Endothelial cell (in vitro differentiated cells): ENCODE results near the gene TTLL7. TPM values are rescaled to one million over a fixed set of nuclear protein-coding genes. Genes with fewer than 3 reads are reported as not detected.

Experiments
- DNase-seq: peaks from one replicate; pipeline ENCODE4 v3.0.0; 2021; ENCODE audit warnings: low spot score
- H3K27ac Mint-ChIP-seq: one replicate; pipeline ENCODE4 v1.8.0; 2021; ENCODE audit warnings: mixed read lengths, inconsistent platforms; ENCODE audit not compliant: unreplicated experiment
- H3K27me3 Mint-ChIP-seq: one replicate; pipeline ENCODE4 v1.8.0; 2021; ENCODE audit warnings: mild to moderate bottlenecking, moderate library complexity, mixed read lengths, inconsistent platforms; ENCODE audit not compliant: unreplicated experiment
- H3K36me3 Mint-ChIP-seq: one replicate; pipeline ENCODE4 v1.8.0; 2021; ENCODE audit warnings: mild to moderate bottlenecking, low read depth, mixed read lengths, inconsistent platforms; ENCODE audit not compliant: unreplicated experiment
- H3K4me1 Mint-ChIP-seq: one replicate; pipeline ENCODE4 v1.8.0; 2021; ENCODE audit warnings: mild to moderate bottlenecking, mixed read lengths, inconsistent platforms; ENCODE audit not compliant: unreplicated experiment
- H3K4me3 Mint-ChIP-seq: one replicate; pipeline ENCODE4 v1.8.0; 2021; ENCODE audit warnings: mild to moderate bottlenecking, mixed read lengths, inconsistent platforms; ENCODE audit not compliant: unreplicated experiment
- H3K9me3 Mint-ChIP-seq: one replicate; pipeline ENCODE4 v1.8.0; 2021; ENCODE audit warnings: mixed read lengths, inconsistent platforms; ENCODE audit not compliant: unreplicated experiment
- CTCF ChIP-seq: fragments of 200-600 bp; sonication (generic); IDR thresholded peaks from one replicate; pipeline ENCODE4 v1.5.0; 2021; ENCODE audit warnings: antibody characterized with exemption; ENCODE audit not compliant: unreplicated experiment
- long read RNA-seq: library from polyadenylated mRNA; unstranded; transcript quantifications from one replicate; pipeline ENCODE4 v2.0.0, GENCODE V29; 2020; ENCODE audit not compliant: unreplicated experiment
- total RNA-seq: library from RNA; stranded (reverse); fragmentation: NEBNext Ultra II Directional; extraction: Animal tissue kit (Norgen Biotek cat#: 25700); gene quantifications from one replicate; pipeline ENCODE4 v1.2.1, GENCODE V29; 2021; ENCODE audit not compliant: unreplicated experiment

TTLL7 gene
- total RNA-seq = 2.7 TPM
- long read RNA-seq, partial matches to known transcripts = 1 of 1 reads
- long read RNA-seq, other reads (novel, unspliced or antisense) = 0 of 1 reads

- TF ChIP-seq CTCF = no peak
- H3K27me3 Mint-ChIP-seq = no peaks in the 10 kb centered on the region
- H3K4me1 Mint-ChIP-seq = peaks cover 7% of the 10 kb centered on the region
- peak; percentile 69 for DNase-seq
- H3K36me3 Mint-ChIP-seq = no peaks in the 10 kb centered on the region
- peak within 1 kb of the TSS; percentile 85 for H3K27ac Mint-ChIP-seq
- H3K4me3 Mint-ChIP-seq = peak within 1 kb of the TSS; percentile 92
- H3K9me3 Mint-ChIP-seq = no peaks in the 10 kb centered on the region
Observed at GRCh38 chr1:83998498-83999315, at the start of gene TTLL7. Gene TTLL7 (minus strand): TSS chr1:83999132. CDS start chr1:83952211, 46,921 bp downstream.

- no peak for DNase-seq
- no peaks in the 10 kb centered on the region for H3K4me1 Mint-ChIP-seq
- H3K36me3 Mint-ChIP-seq = no peaks in the 10 kb centered on the region
- H3K27ac Mint-ChIP-seq = no peak overlapping the region
- no peak overlapping the region for H3K4me3 Mint-ChIP-seq
- no peak for TF ChIP-seq CTCF
- no peaks in the 10 kb centered on the region for H3K9me3 Mint-ChIP-seq
- H3K27me3 Mint-ChIP-seq = no peaks in the 10 kb centered on the region
Observed at GRCh38 chr1:84042461-84042860, 43.5 kb upstream of the TTLL7 start.

- DNase-seq = no peak
- H3K27me3 Mint-ChIP-seq = no peaks in the 10 kb centered on the region
- H3K36me3 Mint-ChIP-seq = no peaks in the 10 kb centered on the region
- H3K27ac Mint-ChIP-seq = no peak overlapping the region
- no peaks in the 10 kb centered on the region for H3K4me1 Mint-ChIP-seq
- TF ChIP-seq CTCF = no peak
- H3K4me3 Mint-ChIP-seq = no peak overlapping the region
- no peaks in the 10 kb centered on the region for H3K9me3 Mint-ChIP-seq
Observed at GRCh38 chr1:84037758-84038611, 39.1 kb upstream of the TTLL7 start.

- Mint-ChIP-seq H3K4me1 (no peaks in the 10 kb centered on the region), H3K36me3 (no peaks in the 10 kb centered on the region), H3K27ac (no peak overlapping the region), H3K4me3 (no peak overlapping the region), H3K27me3 (no peaks in the 10 kb centered on the region), H3K9me3 (no peaks in the 10 kb centered on the region)
- DNase-seq = no peak
- TF ChIP-seq CTCF = no peak
Observed at GRCh38 chr1:84031802-84032327, 32.9 kb upstream of the TTLL7 start.
